MCF 10A (cell line): ENCODE data around the gene TUBB. TPM values are rescaled to one million over a fixed set of nuclear protein-coding genes. Genes with fewer than 3 reads are reported as not detected.
"Not testable (repeated sequence)": the region's sequence is repeated elsewhere in the genome, so short reads cannot be mapped to it uniquely, and the experiment has no call there.

Experiments
- BruUV-seq: library from RNA; stranded (reverse); fragments of 400-500 nt; replicated peaks from 2 replicates; lab custom pipeline; 2021; lab: Mats Ljungman, UMichigan
- CTCF ChIA-PET: fragments of 300-600 bp; sonication (Branson Sonifier 250); formaldehyde crosslinking; extraction: SDS; loops from one replicate; lab custom pipeline; 2021; ENCODE audit warnings: antibody characterized with exemption, inconsistent platforms; lab: Yijun Ruan, JAX
- POLR2A ChIA-PET: fragments of 300-600, 350-650 bp; sonication (Branson Sonifier 250); formaldehyde crosslinking; extraction: SDS; loops from one replicate; lab custom pipeline; 2020; ENCODE audit warnings: antibody characterized with exemption, inconsistent platforms; lab: Yijun Ruan, JAX
- DNase-seq: peaks from one replicate; pipeline ENCODE4 v3.0.0-alpha.2; 2018; ENCODE audit not compliant: unreplicated experiment
- H3K27ac Mint-ChIP-seq: one replicate; pipeline ENCODE4 v1.8.0; 2022; ENCODE audit warnings: mild to moderate bottlenecking, low read depth, mixed read lengths; ENCODE audit not compliant: unreplicated experiment
- H3K27me3 Mint-ChIP-seq: one replicate; pipeline ENCODE4 v1.8.0; 2022; ENCODE audit warnings: mixed read lengths; ENCODE audit not compliant: insufficient read depth, unreplicated experiment
- H3K36me3 Mint-ChIP-seq: one replicate; pipeline ENCODE4 v1.8.0; 2022; ENCODE audit warnings: mild to moderate bottlenecking, moderate library complexity, mixed read lengths; ENCODE audit not compliant: insufficient read depth, unreplicated experiment
- H3K4me1 Mint-ChIP-seq: one replicate; pipeline ENCODE4 v1.8.0; 2022; ENCODE audit warnings: mixed read lengths; ENCODE audit not compliant: insufficient read depth, unreplicated experiment
- H3K4me3 Mint-ChIP-seq: one replicate; pipeline ENCODE4 v1.8.0; 2022; ENCODE audit warnings: mild to moderate bottlenecking, moderate library complexity, mixed read lengths; ENCODE audit not compliant: unreplicated experiment
- H3K9me3 Mint-ChIP-seq: one replicate; pipeline ENCODE4 v1.8.0; 2022; ENCODE audit warnings: mixed read lengths; ENCODE audit not compliant: unreplicated experiment
- intact Hi-C: fragments of 100-400 bp; cut with micrococcal nuclease; formaldehyde crosslinking; loops from 2 replicates; pipeline ENCODE4 v1.14.1; 2022
- total RNA-seq: library from RNA; stranded (reverse); gene quantifications from 2 replicates; pipeline ENCODE4 v1.2.3, GENCODE V29; 2022
- TF ChIP-seq, protein P1 (sequence below): fragments of 200-600 bp; IDR thresholded peaks from one replicate; pipeline ENCODE4 v1.8.0; 2022; ENCODE audit warnings: antibody characterized with exemption, mild to moderate bottlenecking; ENCODE audit not compliant: unreplicated experiment

The TUBB gene
- total RNA-seq, 1 experiment from 2014 or later = 210 TPM

DNA sequence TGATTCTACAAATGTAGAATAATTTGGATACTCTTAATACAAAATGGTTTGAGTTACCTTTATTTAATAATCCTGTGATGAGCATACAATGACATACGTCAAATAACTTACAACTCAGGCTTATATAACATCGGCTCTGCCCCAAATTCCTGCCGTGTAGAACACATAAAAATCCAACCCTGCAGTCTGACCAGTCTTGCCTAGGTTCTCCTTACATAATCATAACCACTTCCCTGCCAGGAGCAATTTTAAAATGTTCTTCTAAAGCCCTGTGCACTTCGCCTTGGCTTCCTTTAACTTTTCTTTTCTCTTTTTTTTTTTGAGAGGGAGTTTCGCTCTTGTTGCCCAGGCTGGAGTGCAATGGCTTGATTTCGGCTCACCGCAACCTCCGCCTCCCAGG, 40.4 kb downstream of the TUBB start:
- Mint-ChIP-seq H3K9me3 (no peaks in the 10 kb centered on the region), H3K27me3 (no peaks in the 10 kb centered on the region), H3K4me1 (peaks cover 21% of the 10 kb centered on the region), H3K36me3 (no peaks in the 10 kb centered on the region), H3K4me3 (no peak overlapping the region), H3K27ac (no peak overlapping the region)
- intact Hi-C loops = no loop called here
- DNase-seq = no peak
- TF ChIP-seq, protein P1, sequence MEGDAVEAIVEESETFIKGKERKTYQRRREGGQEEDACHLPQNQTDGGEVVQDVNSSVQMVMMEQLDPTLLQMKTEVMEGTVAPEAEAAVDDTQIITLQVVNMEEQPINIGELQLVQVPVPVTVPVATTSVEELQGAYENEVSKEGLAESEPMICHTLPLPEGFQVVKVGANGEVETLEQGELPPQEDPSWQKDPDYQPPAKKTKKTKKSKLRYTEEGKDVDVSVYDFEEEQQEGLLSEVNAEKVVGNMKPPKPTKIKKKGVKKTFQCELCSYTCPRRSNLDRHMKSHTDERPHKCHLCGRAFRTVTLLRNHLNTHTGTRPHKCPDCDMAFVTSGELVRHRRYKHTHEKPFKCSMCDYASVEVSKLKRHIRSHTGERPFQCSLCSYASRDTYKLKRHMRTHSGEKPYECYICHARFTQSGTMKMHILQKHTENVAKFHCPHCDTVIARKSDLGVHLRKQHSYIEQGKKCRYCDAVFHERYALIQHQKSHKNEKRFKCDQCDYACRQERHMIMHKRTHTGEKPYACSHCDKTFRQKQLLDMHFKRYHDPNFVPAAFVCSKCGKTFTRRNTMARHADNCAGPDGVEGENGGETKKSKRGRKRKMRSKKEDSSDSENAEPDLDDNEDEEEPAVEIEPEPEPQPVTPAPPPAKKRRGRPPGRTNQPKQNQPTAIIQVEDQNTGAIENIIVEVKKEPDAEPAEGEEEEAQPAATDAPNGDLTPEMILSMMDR = no peak
- no TSS peak for BruUV-seq
- ChIA-PET CTCF (no interaction called here), POLR2A (interaction anchor here (1.2 to 1.4 kb wide), 2 partner anchors 8 to 9 kb away, joined by 5 to 10 read pairs; no protein-coding TSS in a partner anchor)

DNA sequence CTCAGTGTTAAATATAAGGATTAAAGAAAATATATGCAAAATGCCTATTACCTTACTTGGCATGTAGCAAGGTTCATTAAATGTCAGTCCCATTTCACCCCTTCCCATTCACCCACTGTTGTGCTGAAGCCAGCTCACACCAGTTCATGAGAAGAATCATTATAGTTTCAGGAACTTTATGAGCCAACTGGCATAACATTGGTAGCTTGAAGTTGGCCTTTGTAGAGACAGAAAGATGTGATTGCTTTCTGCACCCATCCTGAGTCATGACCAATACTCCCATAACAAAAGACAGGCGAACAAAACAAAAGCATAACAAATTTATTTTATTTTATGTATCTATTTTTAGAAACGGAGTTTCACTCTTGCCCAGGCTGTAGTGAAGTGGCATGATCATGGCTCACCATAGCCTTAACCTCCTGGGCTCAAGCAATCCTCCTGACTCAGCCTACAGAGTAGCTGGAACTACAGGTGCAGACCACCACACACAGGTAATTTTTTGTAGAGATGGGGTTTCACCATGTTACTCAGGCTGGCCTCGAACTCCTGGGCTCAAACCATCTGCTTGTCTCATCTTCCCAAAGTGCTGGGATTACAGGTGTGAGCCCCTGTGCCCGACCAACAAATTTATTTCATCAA, 41.8 kb downstream of the TUBB start:
- POLR2A ChIA-PET = interaction anchor here (1.2 to 1.5 kb wide), 4 partner anchors 7 to 65 kb away, joined by 3 to 10 read pairs (median 6); partner anchors contain the start of gene IER3
- CTCF ChIA-PET = no interaction called here
- peak; percentile 48 for DNase-seq
- intact Hi-C loops = no loop called here
- H3K27me3 Mint-ChIP-seq = no peaks in the 10 kb centered on the region
- H3K9me3 Mint-ChIP-seq = no peaks in the 10 kb centered on the region
- H3K4me3 Mint-ChIP-seq = no peak overlapping the region
- TF ChIP-seq, protein P1 = no peak
- no peaks in the 10 kb centered on the region for H3K36me3 Mint-ChIP-seq
- H3K4me1 Mint-ChIP-seq = peaks cover 21% of the 10 kb centered on the region
- BruUV-seq = no TSS peak
- no peak overlapping the region for H3K27ac Mint-ChIP-seq

DNA sequence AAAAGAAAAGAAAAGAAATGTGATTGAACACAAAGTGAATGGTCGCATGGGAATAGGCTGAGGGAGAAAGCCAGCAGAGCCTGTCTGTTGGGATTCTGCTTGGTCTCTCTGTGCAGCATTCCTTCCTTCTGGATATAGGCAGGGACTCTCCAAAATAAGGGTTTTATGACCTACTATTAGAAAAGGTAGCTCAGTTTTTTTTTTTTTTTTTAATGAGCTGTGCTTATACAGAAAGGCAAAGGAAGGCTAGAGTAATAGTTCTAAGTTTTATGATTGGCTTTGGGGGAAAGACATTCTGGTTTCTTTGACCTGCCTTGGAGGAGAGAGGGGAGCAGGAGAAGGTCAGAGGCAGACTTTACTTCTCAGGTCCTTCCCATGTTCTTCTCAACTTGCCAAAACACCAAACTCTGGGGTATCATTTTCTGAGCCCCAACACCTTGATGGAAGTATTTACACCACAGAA, 43.0 kb downstream of the TUBB start:
- no peak overlapping the region for H3K27ac Mint-ChIP-seq
- H3K9me3 Mint-ChIP-seq = no peaks in the 10 kb centered on the region
- BruUV-seq = no TSS peak
- no peaks in the 10 kb centered on the region for H3K27me3 Mint-ChIP-seq
- no peak for DNase-seq
- peaks cover 21% of the 10 kb centered on the region for H3K4me1 Mint-ChIP-seq
- ChIA-PET POLR2A (interaction anchor here (1.1 to 2.4 kb wide), 5 partner anchors 11 to 59 kb away, joined by 3 to 16 read pairs (median 5); no protein-coding TSS in a partner anchor), CTCF (interaction anchor here (0.6 to 0.8 kb wide), 5 partner anchors 20 to 110 kb away, joined by 3 read pairs; no protein-coding TSS in a partner anchor)
- intact Hi-C loops = no loop called here
- TF ChIP-seq, protein P1 = no peak
- H3K36me3 Mint-ChIP-seq = no peaks in the 10 kb centered on the region
- H3K4me3 Mint-ChIP-seq = no peak overlapping the region

DNA sequence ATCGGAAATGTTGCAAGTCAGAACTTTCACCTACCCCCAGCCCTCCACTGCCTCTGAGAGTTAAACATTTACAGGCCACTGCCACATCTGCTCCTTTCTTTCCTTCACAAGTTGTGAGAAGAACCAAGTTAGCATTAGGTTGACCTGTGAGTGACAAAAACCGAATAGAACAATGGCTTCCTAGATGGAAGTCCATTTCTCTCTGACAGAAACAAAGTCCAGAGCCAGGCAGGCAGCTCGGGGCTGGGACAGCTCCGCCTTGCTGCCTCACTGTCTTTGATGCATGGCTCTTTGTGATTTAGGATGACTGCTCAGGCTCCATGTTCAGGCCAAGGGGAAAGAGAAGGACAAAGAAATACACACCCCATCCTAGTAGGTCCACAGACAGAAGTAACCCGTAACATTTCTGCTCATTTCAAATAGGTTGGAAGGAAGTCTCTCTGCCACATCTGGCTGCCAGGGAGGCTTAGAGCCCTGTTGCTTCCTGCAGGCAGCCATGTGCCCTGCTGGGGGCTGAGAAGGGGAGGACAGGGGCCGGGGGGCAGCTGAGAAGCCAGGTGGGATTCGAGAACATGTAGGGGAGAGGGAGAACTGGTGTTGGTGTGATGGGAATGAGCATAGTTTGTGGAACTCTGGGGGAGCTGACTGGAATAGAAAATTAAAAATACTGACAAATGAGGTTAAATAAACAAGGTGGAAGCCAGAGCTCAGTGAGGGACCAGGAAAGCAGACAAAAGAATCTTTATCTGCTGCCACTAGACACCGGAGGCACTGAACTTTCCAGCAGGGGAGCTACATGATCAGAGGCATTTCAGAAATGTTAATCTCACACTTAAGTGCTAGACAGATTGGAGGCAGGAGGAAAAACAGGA, 43.7 kb downstream of the TUBB start:
- no peaks in the 10 kb centered on the region for H3K27me3 Mint-ChIP-seq
- CTCF ChIA-PET = interaction anchor here (0.6 to 1.3 kb wide), 6 partner anchors 11 to 68 kb away, joined by 3 to 5 read pairs (median 3); no protein-coding TSS in a partner anchor
- H3K4me1 Mint-ChIP-seq = peaks cover 27% of the 10 kb centered on the region

DNA sequence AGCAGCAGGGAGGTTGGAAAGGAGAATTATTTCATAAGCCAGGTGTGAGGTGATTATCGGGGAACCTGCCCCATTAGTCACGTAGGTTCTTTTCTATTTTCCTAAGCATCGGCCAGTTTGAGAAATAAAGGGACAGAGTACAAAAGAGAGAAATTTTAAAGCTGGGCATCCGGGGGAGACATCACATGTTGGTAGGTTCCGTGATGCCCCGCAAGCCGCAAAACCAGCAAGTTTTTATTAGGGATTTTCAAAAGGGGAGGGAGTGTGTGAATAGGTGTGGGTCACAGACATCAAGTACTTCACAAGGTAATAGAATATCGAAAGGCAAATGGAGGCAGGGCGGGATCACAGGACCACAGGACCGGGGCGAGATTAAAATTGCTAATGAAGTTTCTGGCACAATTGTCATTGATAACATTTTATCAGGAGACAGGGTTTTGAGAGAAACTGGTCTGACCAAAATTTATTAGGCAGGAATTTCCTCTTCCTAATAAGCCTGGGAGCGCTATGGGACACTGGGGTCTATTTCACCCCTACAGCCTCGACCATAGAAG, 44.4 kb downstream of the TUBB start:
- peaks cover 25% of the 10 kb centered on the region for H3K4me1 Mint-ChIP-seq
- DNase-seq, intact Hi-C loops, H3K36me3 Mint-ChIP-seq, H3K27ac Mint-ChIP-seq, H3K9me3 Mint-ChIP-seq, H3K27me3 Mint-ChIP-seq, BruUV-seq, H3K4me3 Mint-ChIP-seq: not testable (repeated sequence)
- POLR2A ChIA-PET = interaction anchor here (0.7 to 2.4 kb wide), 8 partner anchors 10 to 56 kb away, joined by 3 to 16 read pairs (median 5); partner anchors contain the start of gene IER3
- CTCF ChIA-PET = interaction anchor here (0.6 to 1.3 kb wide), 2 partner anchors 12 to 58 kb away, joined by 3 to 5 read pairs; no protein-coding TSS in a partner anchor

More for the DNA sequence above, 43.7 kb downstream of the TUBB start:
- DNase-seq = no peak
- intact Hi-C loops = no loop called here
- TF ChIP-seq, protein P1 = no peak
- Mint-ChIP-seq H3K4me3 (no peak overlapping the region), H3K27ac (no peak overlapping the region), H3K36me3 (no peaks in the 10 kb centered on the region), H3K9me3 (no peaks in the 10 kb centered on the region)
- BruUV-seq = no TSS peak
- POLR2A ChIA-PET = interaction anchor here (0.7 to 2.4 kb wide), 9 partner anchors 9 to 58 kb away, joined by 3 to 16 read pairs (median 5); partner anchors contain the start of gene IER3
